ENCODE measurements around the gene PDIA6.

DNA sequence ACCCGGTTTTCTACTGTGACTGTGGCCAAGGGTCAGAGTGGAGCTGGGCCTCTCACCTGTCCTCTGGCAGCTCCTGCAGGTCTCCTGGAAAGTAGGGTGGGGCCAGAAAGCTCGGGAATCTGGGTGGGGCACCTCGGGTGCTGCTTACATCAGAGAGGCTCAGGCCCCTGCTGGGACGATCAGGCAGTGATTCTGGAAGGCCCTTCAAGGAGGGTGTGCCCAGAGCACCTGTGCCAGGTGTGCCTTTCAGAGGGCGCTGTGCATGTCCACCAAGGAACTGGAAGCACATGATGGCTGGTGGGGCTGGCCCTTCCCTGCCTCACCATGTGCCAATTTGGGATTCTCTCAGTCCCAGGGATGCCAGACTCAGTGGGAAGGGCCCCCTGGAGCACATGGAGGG, 47.1 kb downstream of the PDIA6 start:
- TF ChIP-seq ZFP3 (CRISPR knock-in tag; IDR thresholded peaks at IDR 0.05) (no peak), CSDC2 (CRISPR knock-in tag; IDR thresholded peaks at IDR 0.05) (no peak)
- TF ChIP-seq, protein P1, sequence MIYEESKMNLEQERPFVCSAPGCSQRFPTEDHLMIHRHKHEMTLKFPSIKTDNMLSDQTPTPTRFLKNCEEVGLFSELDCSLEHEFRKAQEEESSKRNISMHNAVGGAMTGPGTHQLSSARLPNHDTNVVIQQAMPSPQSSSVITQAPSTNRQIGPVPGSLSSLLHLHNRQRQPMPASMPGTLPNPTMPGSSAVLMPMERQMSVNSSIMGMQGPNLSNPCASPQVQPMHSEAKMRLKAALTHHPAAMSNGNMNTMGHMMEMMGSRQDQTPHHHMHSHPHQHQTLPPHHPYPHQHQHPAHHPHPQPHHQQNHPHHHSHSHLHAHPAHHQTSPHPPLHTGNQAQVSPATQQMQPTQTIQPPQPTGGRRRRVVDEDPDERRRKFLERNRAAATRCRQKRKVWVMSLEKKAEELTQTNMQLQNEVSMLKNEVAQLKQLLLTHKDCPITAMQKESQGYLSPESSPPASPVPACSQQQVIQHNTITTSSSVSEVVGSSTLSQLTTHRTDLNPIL (CRISPR knock-in tag; IDR thresholded peaks at IDR 0.05; ENCODE audit: low read depth), result no peak

Data from SK-N-SH treated with all-trans-retinoic acid at 6 μM for 48 hours (cell line).